Measurements from ENCODE around the gene CTBS.
A peak's percentile ranks its signal among the peaks of the same experiment; 100 is the strongest.
"Not testable (repeated sequence)": the region's sequence is repeated elsewhere in the genome, so short reads cannot be mapped to it uniquely, and the experiment has no call there.

CTBS gene

GRCh38 chr1:84585803-84586202, 11.6 kb upstream of the CTBS start:
- no peak for DNase-seq

- DNase-seq: no peak
Measured at GRCh38 chr1:84584126-84584525, 9.9 kb upstream of the CTBS start.

GRCh38 chr1:84583648-84584047, 9.4 kb upstream of the CTBS start:
- DNase-seq: no peak

GRCh38 chr1:84582802-84583587, 8.8 kb upstream of the CTBS start:
- DNase-seq: no peak

DNA sequence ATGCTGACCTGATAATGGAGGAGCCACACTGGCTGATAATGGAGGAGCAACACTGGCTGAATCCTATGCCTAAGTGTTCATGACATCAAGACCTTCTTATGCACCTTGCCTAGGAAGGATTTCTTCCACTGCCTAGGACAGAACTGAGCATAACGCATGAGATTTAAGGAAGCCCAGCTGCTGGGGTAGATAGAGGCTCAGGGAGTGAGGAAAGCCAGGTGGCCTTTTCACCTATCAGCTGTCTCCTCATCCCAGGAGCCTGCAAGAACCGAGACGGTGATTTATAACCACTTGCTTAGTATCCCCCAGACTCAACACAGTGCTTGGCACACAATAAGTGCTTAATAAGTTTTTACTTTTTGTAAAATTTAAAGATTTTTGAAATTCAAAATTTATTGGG, 7.4 kb upstream of the CTBS start:
- no peak for DNase-seq

DNA sequence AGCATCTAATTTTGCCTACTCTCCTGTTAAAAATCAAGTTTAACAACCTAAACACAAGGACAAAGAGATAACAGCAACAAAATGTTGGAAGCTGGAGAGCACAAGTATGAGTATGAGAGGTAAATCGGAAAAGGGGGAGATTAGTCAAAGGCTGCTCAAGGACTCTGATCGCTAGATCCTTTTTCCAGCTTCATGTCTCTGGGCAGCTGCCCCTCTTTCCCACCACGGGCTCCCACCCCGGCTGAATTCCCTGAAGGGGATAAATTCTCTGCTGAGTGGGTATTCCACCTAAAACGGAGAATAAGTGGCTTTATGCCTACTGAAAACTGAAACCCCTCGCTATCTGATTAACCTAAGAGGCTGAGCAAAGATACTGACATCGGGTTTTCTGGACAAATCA, 696 bp upstream of the CTBS start:
- DNase-seq: no peak

GRCh38 chr1:84573481-84573966, 716 bp downstream of the CTBS start:
- no peak for DNase-seq

DNA sequence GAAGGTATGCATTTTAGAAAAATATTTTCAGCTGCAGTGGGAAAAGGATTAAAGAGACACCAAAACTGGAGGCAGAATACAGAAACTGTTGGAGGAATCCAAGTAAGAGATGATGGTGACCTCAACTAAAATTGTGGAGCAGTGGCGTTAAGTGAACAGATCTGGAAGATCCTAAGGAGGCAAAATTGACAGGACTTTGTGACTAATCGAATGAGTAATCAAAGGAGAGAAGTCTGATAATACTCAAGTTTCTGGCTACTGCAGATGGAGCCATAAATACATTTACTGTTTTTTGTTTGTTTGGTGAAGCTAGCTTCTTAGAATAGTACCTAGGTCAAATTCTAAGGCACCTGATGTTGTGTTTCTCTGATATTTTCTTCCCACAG, 3.1 kb downstream of the CTBS start:
- no peak for DNase-seq

- DNase-seq: no peak
Measured at GRCh38 chr1:84570436-84571149, 3.6 kb downstream of the CTBS start.

DNA sequence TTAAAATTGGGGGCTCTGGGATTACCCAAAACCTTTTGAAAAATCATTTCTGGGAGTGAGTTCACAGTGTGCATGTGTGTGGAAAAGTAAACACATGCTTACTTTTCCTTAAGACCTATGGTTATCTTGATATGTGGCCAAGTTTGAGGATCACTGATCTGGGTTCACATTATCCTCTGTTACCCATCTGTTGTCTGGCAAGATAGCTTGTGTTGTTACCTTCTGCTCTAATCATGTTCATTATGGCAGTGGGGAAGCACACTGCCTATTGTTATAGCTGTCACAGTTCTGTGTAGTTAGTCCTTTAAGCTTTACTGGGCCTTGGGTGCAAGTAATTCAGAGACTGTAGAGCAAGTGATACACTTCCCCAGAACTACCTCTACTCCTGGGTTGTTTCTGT, 5.0 kb downstream of the CTBS start:
- DNase-seq: no peak

GRCh38 chr1:84550826-84551225, 23.4 kb downstream of the CTBS start:
- DNase-seq: no peak

DNA sequence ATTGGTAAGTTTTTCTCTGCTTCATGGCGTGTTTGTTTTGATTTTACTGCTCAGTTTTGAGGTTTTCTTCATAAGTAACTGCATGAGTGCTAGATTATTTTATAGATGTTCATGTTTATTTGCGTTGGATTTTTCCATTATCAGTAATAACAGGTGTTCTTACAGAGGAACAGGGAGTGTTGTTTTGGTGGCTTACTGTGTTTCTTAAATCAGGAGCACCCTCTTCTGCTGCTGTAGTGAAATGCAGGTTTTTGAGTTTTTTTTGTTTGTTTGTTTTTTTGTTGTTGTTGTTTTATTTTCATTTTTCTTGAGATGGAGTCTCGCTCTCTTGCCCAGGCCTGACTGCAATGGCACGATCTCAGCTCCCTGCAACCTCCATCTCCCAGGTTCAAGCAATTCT, 32.6 kb downstream of the CTBS start:
- DNase-seq: no peak

DNA sequence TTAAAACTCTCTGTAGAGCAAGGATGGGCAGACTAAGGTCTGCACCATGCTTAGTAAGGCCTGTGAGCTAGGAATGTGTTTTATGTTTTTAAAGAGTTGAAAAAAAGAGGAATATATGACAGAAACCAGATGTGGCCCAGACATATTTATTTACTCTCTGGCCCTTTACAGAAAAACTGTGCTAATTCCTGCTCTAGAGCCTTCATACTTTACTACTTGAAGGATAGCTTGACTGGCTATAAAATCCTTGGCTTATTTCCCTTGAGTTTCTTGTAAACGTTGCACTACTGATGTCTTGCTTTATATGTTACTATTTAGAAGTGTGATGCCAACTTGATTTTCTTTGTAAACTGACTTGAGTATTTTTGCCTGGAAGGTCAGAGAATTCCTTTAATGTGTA, 33.5 kb downstream of the CTBS start:
- no peak for DNase-seq

- DNase-seq: no peak
Measured at GRCh38 chr1:84539972-84540371, 34.3 kb downstream of the CTBS start.

GRCh38 chr1:84538599-84538998, 35.6 kb downstream of the CTBS start:
- DNase-seq: no peak

- DNase-seq: peak in 1 of 58 donors; percentile 29
Measured at GRCh38 chr1:84525779-84526178, 48.5 kb downstream of the CTBS start.

GRCh38 chr1:84524590-84524989, 49.6 kb downstream of the CTBS start:
- no peak for DNase-seq

DNA sequence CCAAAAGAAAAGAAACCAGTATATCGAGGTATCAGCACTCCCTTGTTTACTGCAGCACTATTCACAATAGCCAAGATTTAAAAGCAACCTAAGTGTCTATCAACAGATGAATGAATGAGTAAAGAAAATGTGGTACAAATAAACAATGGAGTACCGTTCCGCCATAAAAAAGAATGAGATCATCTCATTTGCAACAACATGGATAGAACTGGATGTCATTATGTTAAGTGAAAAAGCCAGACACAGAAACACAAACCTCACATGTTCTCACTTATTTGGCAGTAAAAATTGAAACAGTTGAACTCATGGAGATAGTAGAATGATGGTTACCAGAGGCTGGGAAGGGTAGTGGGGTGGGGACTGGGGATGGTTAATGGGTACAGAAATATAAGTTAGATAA, 63.6 kb downstream of the CTBS start:
- DNase-seq: no peak

- DNase-seq: no peak
Measured at GRCh38 chr1:84510165-84510564, 64.1 kb downstream of the CTBS start.

DNA sequence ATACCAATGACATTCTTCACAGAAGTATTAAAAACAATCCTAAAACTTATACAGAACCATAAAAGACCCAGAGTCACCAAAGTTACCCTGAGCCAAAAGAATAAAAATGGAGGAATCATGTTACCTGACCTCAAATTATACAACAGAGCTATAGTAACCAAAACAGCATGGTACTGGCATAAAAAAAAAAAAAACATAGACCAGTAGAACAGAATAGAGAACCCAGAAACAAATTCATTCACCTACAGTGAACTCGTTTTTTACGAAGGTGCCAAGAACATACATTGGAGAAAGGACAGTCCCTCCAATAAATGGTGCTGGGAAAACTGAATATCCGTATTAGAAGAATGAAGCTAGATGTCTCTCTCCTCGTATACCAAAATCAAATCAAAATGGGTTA, 65.2 kb downstream of the CTBS start:
- DNase-seq: no peak

GRCh38 chr1:84508510-84508909, 65.7 kb downstream of the CTBS start:
- no peak for DNase-seq

DNA sequence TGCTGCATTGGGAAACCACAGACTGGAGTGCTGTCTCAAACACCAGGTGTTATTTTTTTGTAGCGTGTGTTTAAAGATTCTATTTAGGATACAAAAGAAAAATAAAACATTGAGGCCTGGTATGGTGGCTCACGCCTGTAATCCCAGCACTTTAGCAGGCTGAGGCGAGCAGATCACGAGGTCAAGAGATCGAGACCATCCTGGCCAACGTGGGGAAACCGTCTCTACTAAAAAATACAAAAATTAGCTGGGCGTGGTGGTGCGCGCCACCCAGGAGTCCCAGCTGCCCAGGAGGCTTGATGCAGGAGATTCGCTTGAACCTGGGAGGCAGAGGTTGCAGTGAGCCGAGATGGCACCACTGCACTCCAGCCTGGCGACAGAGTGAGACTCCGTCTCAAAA, 66.4 kb downstream of the CTBS start:
- not testable (repeated sequence) for DNase-seq

Data from anterior cingulate cortex (tissue), 58 donors.